ENCODE data around the gene ANKH. TPM values are rescaled to one million over a fixed set of nuclear protein-coding genes. Genes with fewer than 3 reads are reported as not detected.
A peak's percentile ranks its signal among the peaks of the same experiment; 100 is the strongest.

ANKH gene
- total and polyA plus RNA-seq, 2 of the 13 experiments (the other 11 are each of a cell fraction or from before 2014, with no cell fraction given) = 25.0 to 36.0 TPM

DNA sequence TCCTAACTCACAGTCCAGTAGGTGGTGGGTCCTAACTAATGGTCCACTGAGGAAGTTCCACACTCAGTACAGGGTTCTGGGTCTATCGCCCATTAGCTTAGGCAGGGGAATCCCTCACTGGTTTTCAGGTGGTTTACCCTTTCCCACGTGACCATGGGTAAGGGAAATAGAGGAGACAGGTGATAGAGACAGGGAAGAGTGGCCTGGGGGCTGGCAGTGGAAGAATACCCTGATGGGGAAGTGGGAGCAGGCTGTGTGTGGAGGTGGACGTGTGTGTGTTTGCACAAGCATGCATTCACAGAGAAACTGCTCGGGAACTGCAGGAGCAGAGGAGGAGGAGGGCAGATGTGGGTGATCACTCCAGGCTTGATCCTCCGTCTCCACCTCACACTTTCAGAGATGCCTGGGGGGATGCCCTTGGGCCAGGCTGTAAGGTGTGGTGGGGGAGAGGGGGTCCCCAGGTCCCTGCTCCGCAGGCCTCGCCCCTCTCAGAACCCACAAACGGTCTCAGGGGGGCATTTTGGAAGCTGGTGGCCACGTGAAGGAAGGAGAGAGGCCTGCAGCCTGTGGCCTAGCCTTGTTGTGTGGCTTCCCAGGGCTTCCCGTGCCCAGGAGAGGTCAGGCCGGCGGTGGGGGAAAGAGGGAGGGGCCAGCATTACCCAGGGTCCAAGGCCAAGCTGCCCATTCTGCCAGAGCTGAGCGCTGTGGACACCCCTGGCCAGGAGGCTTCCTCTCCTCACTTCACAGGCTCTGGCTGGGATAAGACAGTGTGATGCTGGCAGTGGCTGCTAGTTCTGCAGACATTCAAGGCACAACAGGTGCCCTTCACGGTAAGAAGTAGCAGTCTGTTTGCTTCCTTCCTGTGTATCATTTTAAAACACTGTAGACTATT lies 127.0 kb downstream of the ANKH start (continued):
- TF ChIP-seq ZNF331 (CRISPR knock-in tag; IDR thresholded peaks at IDR 0.05) (peak; percentile 69; the same call in 1 of the 2 replicates), ZNF629 (CRISPR knock-in tag; conservative IDR thresholded peaks at IDR 0.05) (no peak), ZNF207 (IDR thresholded peaks at IDR 0.05; ENCODE audit: borderline replicate concordance) (no peak), ZNF619 (CRISPR knock-in tag; IDR thresholded peaks at IDR 0.05) (no peak), FOXA3 (CRISPR knock-in tag; IDR thresholded peaks at IDR 0.05) (no peak), SP5 (CRISPR knock-in tag; IDR thresholded peaks at IDR 0.05; ENCODE audit: borderline replicate concordance, low read depth) (peak; percentile 54), POLR2AphosphoS5 (IDR thresholded peaks at IDR 0.05; ENCODE audit: low read depth, low read length) (no peak), NKX3-1 (CRISPR knock-in tag; IDR thresholded peaks at IDR 0.05) (no peak)
- TF ChIP-seq, protein P1, sequence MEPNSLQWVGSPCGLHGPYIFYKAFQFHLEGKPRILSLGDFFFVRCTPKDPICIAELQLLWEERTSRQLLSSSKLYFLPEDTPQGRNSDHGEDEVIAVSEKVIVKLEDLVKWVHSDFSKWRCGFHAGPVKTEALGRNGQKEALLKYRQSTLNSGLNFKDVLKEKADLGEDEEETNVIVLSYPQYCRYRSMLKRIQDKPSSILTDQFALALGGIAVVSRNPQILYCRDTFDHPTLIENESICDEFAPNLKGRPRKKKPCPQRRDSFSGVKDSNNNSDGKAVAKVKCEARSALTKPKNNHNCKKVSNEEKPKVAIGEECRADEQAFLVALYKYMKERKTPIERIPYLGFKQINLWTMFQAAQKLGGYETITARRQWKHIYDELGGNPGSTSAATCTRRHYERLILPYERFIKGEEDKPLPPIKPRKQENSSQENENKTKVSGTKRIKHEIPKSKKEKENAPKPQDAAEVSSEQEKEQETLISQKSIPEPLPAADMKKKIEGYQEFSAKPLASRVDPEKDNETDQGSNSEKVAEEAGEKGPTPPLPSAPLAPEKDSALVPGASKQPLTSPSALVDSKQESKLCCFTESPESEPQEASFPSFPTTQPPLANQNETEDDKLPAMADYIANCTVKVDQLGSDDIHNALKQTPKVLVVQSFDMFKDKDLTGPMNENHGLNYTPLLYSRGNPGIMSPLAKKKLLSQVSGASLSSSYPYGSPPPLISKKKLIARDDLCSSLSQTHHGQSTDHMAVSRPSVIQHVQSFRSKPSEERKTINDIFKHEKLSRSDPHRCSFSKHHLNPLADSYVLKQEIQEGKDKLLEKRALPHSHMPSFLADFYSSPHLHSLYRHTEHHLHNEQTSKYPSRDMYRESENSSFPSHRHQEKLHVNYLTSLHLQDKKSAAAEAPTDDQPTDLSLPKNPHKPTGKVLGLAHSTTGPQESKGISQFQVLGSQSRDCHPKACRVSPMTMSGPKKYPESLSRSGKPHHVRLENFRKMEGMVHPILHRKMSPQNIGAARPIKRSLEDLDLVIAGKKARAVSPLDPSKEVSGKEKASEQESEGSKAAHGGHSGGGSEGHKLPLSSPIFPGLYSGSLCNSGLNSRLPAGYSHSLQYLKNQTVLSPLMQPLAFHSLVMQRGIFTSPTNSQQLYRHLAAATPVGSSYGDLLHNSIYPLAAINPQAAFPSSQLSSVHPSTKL (CRISPR knock-in tag; IDR thresholded peaks at IDR 0.05) = peak; percentile 77
- TF ChIP-seq, protein P2, sequence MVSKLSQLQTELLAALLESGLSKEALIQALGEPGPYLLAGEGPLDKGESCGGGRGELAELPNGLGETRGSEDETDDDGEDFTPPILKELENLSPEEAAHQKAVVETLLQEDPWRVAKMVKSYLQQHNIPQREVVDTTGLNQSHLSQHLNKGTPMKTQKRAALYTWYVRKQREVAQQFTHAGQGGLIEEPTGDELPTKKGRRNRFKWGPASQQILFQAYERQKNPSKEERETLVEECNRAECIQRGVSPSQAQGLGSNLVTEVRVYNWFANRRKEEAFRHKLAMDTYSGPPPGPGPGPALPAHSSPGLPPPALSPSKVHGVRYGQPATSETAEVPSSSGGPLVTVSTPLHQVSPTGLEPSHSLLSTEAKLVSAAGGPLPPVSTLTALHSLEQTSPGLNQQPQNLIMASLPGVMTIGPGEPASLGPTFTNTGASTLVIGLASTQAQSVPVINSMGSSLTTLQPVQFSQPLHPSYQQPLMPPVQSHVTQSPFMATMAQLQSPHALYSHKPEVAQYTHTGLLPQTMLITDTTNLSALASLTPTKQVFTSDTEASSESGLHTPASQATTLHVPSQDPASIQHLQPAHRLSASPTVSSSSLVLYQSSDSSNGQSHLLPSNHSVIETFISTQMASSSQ (IDR thresholded peaks at IDR 0.05; ENCODE audit: low read depth) = no peak
- TF ChIP-seq, protein P2 (CRISPR knock-in tag; IDR thresholded peaks at IDR 0.05; ENCODE audit: borderline replicate concordance) = peak; percentile 34; the same call in 1 of the 2 replicates
- TF ChIP-seq, protein P3, sequence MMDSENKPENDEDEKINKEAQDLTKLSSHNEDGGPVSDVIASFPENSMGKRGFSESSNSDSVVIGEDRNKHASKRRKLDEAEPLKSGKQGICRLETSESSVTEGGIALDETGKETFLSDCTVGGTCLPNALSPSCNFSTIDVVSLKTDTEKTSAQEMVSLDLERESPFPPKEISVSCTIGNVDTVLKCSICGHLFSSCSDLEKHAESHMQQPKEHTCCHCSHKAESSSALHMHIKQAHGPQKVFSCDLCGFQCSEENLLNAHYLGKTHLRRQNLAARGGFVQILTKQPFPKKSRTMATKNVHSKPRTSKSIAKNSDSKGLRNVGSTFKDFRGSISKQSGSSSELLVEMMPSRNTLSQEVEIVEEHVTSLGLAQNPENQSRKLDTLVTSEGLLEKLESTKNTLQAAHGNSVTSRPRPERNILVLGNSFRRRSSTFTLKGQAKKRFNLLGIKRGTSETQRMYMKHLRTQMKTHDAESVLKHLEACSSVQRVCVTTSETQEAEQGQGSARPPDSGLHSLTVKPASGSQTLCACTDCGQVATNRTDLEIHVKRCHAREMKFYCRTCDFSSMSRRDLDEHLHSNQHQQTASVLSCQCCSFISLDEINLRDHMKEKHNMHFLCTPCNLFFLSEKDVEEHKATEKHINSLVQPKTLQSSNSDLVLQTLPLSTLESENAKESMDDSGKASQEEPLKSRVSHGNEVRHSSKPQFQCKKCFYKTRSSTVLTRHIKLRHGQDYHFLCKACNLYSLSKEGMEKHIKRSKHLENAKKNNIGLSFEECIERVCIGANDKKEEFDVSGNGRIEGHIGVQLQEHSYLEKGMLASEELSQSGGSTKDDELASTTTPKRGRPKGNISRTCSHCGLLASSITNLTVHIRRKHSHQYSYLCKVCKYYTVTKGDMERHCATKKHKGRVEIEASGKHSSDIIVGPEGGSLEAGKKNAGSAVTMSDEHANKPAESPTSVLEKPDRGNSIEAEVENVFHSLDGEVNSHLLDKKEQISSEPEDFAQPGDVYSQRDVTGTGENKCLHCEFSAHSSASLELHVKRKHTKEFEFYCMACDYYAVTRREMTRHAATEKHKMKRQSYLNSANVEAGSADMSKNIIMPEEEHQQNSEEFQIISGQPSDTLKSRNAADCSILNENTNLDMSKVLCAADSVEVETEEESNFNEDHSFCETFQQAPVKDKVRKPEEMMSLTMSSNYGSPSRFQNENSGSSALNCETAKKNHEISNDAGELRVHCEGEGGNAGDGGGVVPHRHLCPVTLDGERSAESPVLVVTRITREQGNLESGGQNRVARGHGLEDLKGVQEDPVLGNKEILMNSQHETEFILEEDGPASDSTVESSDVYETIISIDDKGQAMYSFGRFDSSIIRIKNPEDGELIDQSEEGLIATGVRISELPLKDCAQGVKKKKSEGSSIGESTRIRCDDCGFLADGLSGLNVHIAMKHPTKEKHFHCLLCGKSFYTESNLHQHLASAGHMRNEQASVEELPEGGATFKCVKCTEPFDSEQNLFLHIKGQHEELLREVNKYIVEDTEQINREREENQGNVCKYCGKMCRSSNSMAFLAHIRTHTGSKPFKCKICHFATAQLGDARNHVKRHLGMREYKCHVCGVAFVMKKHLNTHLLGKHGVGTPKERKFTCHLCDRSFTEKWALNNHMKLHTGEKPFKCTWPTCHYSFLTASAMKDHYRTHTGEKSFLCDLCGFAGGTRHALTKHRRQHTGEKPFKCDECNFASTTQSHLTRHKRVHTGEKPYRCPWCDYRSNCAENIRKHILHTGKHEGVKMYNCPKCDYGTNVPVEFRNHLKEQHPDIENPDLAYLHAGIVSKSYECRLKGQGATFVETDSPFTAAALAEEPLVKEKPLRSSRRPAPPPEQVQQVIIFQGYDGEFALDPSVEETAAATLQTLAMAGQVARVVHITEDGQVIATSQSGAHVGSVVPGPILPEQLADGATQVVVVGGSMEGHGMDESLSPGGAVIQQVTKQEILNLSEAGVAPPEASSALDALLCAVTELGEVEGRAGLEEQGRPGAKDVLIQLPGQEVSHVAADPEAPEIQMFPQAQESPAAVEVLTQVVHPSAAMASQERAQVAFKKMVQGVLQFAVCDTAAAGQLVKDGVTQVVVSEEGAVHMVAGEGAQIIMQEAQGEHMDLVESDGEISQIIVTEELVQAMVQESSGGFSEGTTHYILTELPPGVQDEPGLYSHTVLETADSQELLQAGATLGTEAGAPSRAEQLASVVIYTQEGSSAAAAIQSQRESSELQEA (CRISPR knock-in tag; IDR thresholded peaks at IDR 0.05; ENCODE audit: not compliant biosample characterization) = peak; percentile 36
